ENCODE data around the gene TGFB1.

DNA sequence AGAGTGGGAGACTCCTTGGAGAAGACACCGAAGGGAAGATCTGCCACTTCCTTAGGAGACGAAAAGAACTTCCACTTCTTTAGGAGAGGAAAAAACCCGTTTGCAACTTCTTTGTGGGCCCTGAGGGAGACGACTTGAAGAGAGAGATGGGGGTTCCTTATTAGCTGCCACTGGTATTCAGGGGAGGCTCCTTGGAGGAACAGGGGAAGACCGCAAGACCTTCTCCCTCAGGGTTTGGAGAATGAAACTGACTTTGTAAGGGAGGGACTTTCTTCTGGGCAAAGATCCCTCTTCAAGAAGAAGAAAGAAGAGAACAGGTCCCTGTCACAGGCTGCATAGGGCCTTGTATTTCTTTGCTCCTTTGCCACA, 44.3 kb upstream of the TGFB1 start:
- TF ChIP-seq, protein P1, sequence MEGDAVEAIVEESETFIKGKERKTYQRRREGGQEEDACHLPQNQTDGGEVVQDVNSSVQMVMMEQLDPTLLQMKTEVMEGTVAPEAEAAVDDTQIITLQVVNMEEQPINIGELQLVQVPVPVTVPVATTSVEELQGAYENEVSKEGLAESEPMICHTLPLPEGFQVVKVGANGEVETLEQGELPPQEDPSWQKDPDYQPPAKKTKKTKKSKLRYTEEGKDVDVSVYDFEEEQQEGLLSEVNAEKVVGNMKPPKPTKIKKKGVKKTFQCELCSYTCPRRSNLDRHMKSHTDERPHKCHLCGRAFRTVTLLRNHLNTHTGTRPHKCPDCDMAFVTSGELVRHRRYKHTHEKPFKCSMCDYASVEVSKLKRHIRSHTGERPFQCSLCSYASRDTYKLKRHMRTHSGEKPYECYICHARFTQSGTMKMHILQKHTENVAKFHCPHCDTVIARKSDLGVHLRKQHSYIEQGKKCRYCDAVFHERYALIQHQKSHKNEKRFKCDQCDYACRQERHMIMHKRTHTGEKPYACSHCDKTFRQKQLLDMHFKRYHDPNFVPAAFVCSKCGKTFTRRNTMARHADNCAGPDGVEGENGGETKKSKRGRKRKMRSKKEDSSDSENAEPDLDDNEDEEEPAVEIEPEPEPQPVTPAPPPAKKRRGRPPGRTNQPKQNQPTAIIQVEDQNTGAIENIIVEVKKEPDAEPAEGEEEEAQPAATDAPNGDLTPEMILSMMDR (IDR thresholded peaks at IDR 0.05), result no peak
- TF ChIP-seq POLR2A (IDR thresholded peaks at IDR 0.05), result no peak
